IPS DF 4.7 (cell line): Measurements from ENCODE around the gene XKR8.
A peak's percentile ranks its signal among the peaks of the same experiment; 100 is the strongest.

Experiments
- DNase-seq: peaks from one replicate; pipeline ENCODE4 v3.0.0-alpha.2; 2013; ENCODE audit warnings: low spot score; ENCODE audit errors: extremely low read depth

The XKR8 gene, protein sequence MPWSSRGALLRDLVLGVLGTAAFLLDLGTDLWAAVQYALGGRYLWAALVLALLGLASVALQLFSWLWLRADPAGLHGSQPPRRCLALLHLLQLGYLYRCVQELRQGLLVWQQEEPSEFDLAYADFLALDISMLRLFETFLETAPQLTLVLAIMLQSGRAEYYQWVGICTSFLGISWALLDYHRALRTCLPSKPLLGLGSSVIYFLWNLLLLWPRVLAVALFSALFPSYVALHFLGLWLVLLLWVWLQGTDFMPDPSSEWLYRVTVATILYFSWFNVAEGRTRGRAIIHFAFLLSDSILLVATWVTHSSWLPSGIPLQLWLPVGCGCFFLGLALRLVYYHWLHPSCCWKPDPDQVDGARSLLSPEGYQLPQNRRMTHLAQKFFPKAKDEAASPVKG

DNA sequence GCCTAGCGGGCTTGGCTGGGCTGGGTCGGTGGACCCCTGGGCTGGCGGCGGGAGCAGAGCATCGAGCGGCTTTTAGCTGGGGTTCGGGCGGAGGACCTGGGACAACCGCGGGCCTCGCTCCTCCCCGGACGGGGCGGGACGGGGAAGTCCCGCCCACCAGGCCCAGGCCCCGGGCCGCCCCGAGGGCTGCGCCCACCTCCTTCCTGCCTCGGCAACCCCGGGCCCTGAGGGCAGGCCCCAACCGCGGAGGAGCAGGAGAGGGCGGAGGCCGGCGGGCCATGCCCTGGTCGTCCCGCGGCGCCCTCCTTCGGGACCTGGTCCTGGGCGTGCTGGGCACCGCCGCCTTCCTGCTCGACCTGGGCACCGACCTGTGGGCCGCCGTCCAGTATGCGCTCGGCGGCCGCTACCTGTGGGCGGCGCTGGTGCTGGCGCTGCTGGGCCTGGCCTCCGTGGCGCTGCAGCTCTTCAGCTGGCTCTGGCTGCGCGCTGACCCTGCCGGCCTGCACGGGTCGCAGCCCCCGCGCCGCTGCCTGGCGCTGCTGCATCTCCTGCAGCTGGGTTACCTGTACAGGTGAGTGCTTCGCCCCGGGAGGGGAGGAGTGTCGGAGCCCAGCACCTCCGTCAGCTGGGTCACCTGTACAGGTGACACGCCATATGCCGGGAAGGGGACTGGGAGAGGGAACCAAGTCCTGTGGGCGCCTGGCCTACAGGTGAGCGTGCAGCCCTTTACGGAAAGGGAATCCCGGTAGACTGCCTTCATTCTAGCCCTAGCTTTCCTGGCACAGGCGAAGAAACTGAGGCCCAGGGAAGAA is at the start of gene XKR8:
TSS of gene XKR8 (plus strand) at position 182 of the 812 bp plus-strand sequence. CDS start at position 279, 97 bp downstream.
- no peak for DNase-seq

DNA sequence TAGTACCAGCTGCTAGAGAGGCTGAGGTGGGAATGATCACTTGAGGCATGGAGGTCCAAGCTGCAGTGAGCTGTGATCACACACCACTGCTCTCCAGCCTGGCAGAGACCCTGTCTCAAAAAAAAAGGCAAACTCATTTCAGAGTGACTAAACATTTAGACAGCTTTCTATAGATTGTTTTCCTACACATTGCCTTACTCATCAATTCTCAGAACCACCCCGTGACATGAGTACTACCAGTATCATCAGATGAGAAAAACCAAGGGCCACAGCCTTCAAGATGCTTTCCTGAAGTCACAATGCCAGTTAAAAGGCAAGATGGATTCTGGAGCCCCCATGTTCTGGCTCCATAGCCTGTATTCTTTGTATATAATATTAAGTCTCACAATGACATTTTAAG is 47.3 kb upstream of the XKR8 start:
- DNase-seq, result no peak

DNA sequence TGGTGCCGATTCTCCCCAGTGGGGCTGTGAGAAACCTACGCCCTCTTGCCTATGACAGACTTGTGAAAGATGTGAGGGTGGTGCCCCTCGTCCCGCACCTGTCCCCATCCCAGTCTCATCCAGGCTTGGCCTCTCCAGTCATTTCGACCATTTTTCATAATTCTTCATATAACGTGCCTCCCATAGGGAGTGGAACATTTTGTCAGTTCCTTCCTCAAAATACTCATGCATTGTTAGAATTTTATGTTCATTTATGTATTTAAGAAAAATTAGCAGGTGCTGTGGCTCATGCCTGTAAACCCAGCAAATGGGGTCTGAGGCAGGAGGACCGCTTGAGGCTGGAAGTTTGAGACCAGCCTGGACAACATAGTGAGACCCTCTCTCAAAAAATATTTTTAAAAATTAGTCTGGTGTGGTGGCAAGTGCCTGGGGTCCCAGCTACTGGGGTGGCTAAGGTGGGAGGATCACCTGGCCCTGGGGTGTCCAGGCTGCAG is 44.6 kb upstream of the XKR8 start:
- DNase-seq, result no peak

DNA sequence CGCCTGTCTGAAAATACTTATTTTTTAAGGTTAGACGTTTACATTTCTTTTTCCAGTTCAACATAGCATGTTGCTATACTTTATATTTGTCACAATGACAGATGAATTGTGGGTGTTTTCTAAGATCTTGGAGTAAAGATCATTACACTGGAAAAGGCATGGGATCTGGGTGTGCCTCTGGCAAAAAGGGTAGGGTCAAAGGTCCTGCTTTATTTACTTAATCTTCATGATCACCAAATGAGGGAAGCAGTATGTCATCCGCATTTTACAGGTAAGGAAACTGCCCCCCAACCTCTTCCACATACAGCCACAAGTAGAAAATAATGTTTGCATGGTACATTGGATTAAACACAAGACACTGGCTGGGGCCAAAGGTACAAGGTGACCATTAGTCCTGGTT is 37.5 kb upstream of the XKR8 start:
- no peak for DNase-seq

DNA sequence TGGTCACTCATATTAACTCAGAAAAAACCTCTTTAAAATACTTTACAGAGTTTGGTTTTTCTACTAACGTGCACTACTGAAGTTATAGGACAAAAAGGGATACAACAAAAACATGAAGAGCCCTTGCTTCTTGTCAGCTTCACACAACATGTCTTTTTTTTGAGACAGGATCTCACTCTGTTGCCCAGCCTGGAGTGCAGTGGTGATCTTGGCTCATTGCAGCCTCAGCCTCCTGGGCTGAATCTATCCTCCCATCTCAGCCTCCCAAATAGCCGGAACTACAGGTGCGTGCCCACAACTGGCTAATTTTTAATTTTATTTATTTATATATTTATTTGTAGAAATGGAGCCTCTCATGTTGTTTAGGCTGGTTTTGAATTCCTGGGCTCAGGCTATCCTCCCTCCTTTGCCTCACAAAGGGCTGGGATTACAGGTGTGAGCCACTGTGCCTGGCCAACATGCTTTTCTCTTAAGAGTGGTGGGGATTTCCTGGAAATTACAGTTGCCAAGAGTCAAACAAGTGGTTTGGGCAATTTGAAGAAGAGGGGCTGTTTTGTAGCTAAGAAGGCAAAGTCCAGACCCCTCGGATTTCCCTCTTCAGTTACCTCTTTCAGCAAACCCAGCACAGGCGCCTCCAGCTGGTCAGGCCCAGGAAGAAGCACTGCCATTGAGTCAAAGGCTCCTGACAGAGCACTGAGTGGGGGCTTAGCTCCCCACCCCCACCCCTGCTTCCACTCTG is 31.4 kb upstream of the XKR8 start:
- no peak for DNase-seq

DNA sequence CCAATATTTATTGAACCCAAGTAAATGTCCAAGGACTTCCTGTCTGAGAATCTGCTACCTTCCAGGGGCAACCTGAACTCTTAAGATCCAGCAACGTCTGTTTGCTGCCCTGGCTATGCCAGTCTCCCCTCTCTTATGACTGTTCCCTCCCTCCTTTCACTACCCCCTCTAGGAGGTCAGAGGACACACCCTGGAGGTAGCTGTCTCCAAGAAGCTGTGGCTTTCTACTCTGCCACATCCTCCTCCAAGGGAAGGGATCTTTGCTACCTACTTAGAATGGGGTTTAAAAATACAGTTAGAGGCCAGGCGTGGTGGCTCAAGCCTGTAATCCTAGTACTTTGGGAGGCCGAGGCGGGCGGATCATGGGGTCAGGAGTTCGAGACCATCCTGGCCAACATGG is 28.6 kb upstream of the XKR8 start:
- DNase-seq, result no peak

DNA sequence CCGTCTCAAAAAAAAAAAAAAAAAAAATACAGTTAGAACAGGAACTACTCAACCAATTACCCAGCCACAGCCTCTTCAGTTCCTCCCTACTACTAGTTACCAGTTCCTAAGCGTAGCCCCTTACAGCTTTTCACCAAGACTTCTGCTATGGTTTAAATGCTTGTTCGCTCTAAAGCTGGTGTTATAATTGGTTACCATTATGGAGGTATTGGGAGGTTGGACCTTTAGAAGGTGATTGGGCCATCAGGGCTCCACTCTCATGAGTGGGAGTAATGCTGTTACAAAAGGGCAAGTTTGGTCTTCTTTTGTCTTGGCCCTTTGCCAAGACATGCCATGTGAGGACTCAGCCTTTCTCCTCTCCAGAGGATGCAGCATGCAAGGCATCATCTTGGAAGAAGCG is 28.0 kb upstream of the XKR8 start:
- no peak for DNase-seq

DNA sequence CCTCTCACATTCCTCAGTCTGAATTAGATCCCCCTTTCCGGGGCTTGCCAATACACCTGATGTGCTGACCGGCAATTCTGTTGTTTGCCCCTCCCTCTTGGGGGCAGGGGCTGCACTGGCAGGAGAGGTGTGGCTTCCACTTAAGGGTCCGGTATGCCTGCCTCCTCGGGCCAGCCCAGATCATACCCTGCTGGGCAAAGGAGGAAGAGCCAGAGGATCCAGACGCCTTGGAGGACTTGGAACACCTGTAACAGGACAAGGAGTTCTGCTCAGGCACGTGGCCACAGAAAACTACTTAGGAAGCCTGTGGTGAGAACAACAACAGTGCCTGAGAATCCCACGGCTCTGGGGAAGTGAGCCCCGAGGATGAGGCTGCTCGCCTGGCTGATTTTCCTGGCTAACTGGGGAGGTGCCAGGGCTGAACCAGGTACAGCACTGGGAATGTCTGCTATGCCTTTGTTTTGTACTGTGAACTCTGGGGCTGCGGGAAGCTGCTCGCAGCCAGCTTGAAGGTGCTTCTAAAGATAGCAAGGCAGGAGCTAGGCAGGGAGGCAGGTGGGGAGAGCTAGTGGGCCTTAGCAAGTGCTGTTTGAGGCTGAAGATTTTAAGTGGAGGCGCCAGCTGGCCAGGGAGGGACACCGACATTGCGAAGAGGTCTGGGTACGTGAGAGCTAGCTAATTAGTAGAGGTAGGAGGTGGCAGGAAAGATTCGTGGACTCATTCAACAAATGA is 24.8 kb upstream of the XKR8 start, which contains the start of gene SMPDL3B:
TSS of gene SMPDL3B (plus strand) at position 183 of the 732 bp plus-strand sequence. CDS start at position 367, 184 bp downstream.
- peak; percentile 90 for DNase-seq

DNA sequence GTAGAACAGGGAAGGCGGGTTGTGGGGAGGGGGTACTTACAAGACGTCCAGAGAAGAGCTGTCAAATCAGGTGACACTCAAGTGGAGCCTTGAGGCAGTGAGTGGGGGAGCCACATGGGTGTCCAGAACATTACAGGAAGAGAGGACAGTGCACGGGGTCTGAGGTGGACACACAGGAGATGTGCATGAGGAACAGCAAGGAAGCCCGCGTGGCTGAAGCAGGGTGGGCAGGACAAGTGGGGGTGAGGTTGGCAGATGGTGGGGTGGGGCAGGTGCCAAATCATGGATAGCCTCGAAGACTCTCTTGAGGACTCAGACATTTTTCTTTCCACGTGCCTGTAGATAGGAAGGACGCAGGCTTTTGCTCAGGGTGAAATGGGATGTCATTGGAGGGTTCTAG is 24.1 kb upstream of the XKR8 start:
- DNase-seq, result no peak

DNA sequence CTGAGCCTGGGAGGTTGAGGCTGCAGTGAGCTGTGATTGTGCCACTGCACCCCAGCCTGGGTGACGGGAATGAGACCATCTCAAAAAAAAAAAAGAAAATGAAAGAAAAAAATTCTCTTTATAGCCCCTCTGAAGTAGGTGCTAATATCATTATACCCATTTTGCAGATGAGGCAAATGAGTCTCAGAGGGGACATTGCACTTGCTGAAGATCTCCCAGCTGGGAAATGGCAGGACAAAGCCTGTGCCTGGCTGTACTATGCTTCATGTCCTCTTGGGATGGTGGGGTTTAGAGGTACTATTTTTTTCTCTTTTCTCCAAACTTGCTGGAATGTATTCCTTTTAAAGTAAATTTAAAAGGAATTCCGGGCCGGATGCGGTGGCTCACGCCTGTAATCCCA is 23.4 kb upstream of the XKR8 start:
- no peak for DNase-seq

DNA sequence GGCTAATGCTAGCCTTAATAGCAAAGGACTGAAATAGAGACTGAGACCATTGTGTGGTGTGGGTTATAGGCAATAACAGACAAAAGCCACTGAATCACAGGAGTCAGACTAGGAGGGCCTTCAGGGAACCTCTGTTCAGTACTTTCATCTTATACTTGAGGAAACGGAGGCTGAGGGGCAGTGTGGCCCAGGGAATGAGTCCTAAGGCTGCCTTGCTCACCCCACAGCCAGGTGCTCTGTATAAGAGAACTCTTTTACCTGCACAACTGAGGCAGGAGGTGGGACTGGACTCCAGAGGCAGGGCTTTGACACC is 22.3 kb upstream of the XKR8 start:
- no peak for DNase-seq

DNA sequence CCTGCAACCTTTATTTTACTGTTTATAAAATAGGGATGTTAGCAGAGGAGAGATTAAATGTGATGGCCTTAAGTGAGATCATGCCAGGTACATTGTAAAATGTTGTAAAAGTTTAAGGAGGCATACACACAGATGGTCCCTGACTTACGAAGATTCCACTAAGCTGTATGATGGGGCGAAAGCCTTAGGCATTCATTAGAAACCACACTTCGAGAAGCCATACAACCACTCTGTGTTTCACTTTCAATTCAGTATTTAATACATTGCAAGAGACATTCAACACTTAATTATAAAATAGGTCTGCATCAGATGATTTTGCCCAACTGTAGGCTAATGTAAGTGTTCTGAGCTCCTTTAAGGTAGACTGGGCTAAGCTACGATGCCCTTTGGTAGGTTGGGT is 21.3 kb upstream of the XKR8 start:
- DNase-seq, result no peak

DNA sequence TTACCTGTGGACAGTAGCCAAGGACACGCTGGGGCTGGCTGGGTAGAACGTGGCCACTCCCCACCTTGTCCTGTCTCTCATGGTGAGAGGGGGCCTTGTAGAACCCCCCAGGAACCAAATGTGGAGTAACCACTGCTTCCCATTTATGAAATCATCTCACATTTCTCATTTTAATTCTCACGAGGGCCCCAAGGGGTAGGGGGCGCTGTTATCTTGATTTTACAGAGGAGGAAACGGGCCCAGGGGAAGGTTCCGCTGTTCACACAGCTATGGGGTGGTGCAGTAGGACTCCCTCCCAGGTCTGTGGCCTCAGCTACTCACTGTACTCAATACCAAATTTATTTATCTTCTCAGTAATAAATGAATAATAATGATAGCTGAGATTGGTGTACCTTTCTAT is 19.5 kb upstream of the XKR8 start:
- no peak for DNase-seq

DNA sequence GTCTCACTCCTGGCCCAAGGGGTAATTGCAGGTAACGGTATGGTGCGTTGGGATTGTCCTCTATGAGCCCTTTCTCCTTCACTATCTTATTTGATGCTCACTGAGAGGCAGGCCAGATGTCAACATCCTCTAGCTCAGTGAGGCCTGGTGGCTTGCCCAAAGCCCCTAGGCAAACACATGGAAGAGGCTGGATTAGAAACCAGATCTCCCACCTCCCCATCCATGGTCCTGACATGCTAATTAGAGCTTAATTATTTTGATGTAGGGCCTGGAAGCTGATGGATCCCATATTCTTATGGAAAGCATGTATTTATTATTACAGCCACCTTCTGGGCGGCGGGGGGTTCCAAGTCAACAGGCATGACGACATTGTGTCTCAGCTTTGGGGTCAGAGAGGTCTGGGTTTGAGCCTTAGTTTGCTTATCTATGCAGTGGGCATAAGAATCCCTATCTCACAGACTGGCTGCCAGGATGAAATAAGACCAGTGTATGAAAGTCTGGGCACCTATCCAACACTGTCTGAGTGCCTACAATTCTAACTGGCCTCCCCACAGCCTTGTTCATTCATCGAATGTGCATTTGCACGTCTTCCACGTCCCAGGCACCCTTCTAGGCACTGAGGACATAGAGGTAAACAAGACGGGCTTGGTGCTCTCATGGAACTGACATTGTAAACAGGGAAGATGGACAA is 18.8 kb upstream of the XKR8 start:
- DNase-seq, result no peak

DNA sequence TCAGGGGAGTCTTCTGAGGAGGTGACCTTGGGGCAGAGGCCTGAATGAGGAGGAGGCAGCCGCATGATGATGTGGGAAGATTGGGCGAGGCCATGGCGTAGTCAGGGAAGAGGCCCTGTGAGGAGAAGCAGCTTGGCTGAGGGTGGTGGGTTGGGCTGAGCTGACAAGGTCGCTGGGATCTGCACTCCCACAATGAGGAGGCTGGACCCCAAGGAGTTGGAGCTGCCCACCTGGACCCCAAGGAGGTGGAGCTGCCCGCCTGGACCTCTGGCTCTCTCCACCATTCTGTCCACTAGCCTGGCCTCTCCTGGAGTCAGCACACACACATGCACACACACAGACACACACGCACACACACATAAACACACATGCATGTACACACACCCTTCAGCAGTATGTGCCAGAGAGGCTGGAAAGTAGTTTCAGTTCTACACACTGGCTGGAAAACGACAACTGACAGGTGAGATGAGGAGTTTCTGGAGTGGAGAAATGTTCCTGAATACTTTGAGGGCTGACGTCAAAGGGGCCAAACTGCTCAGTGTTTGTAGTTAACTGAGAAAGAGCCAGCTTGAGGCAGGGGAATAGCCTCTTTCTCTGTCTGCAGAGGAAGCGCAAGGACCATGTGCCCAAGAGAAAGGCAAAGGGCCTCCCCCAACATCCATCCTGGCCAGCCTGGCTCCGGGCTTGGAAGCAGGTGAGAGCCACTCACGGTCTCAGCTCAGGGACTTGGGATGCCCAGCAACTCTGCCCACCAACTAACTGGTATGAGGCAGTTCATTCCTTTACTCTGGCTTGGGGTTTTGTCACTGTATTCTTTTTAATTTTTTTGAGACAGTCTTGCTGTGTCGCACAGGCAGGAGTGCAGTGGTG is 17.9 kb upstream of the XKR8 start:
- DNase-seq, result no peak

DNA sequence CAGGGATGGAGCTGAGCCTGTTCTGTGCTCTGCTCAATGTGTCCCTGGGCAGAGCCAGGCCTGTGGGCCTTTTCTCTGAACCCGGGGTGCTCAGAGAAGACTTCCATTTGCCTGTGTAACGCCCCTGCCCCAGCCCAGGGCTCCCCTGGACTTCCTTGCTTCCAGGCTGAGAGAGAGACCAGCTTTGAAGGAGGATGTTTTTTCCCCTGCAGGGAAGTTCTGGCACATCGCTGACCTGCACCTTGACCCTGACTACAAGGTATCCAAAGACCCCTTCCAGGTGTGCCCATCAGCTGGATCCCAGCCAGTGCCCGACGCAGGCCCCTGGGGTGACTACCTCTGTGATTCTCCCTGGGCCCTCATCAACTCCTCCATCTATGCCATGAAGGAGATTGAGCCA is 14.8 kb upstream of the XKR8 start:
- DNase-seq, result no peak

DNA sequence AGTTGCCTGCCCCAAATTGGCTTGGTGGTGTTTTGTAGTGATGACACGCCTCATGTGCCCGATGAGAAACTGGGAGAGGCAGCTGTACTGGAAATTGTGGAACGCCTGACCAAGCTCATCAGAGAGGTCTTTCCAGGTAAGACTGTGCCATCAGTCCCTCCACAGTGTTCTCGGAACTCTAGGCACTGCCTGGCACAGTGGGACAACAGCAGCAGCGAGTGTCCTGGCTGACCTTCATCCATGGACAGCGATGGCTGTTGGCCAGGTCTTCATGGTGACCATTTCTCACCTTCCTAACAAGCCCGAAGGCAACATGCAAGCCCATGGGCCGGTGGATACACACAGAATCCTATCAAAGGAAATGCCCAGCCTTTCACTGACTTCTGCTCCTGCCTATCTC is 10.7 kb upstream of the XKR8 start:
- no peak for DNase-seq

DNA sequence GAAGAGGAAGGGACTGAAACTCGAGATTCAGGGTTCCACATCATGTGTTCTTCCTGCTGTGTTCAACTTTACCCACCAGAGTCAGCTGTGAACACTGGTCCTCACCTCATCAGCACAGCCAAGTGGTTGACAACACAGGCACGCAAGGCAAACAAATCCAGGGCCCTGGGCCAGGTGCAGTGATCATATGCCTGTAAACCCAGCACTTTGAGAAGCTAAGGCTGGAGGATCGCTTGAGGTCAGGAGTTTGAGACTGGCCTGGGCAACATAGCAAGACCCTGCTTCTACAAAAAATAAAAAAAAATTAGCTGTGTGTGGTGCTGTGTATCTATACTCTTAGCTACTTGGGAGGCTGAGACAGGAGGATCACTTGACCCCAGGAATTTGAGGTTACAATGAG is 8.4 kb upstream of the XKR8 start:
- DNase-seq, result no peak

DNA sequence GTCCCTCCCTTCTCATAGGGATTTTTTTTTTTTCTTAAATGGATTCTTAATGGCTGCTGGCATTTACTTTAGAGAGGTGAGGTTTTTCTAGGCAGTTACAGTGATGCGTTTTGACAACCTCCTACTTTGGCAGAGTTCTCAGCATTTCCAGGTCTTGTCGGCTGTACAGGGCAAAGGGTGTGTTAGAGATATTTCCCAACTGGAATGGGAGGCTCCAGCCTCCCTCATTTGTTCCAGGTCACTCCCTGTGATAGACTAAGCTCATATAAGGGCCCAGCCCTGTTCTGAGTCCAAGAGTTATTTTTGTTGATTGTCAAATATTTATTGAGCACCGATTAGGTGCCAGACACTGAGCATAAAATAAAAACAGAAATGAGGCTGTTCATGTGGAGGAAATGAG is 7.6 kb upstream of the XKR8 start:
- DNase-seq, result no peak

DNA sequence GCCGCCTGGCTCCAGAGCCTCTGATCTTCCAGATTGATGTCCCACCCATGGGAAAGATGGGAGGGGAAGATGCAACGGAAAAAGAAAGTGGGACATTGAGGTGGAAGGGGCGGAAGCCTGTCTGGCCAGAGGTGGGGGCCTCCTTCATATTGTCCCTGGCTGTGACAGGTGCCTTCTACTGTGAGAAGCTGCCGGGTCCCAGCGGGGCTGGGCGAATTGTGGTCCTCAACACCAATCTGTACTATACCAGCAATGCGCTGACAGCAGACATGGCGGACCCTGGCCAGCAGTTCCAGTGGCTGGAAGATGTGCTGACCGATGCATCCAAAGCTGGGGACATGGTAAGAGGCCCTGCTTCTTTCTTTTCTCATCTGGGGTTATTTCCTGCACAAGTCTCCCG is 5.6 kb upstream of the XKR8 start:
- no peak for DNase-seq
